SU-DHL-6 (cell line): ENCODE data around the gene EYA2.

Experiments used
- H2AFZ ChIP-seq: fragments of 200-600 bp; sonication (generic); 2 replicates; pipeline ENCODE4 v1.6.1; 2014; ENCODE audit warnings: low read depth, mild to moderate bottlenecking, moderate library complexity, mixed read lengths, antibody characterized with exemption, low read length; ENCODE audit not compliant: severe bottlenecking
- H3F3A ChIP-seq: fragments of 200-600 bp; shearing (Covaris generic); 2 replicates; pipeline ENCODE4 v1.6.0; 2016; ENCODE audit warnings: antibody characterized with exemption, mild to moderate bottlenecking; ENCODE audit not compliant: insufficient read depth
- H3K27ac ChIP-seq: fragments of 200-600 bp; sonication (generic); 2 replicates; pipeline ENCODE4 v1.5.1; 2016; ENCODE audit warnings: low read depth, mild to moderate bottlenecking, low read length, moderate library complexity, mixed read lengths
- H3K27me3 ChIP-seq: fragments of 200-600 bp; sonication (generic), shearing (Covaris generic); 2 replicates; pipeline ENCODE4 v1.6.0; 2014; ENCODE audit warnings: mild to moderate bottlenecking, low read length
- H3K36me3 ChIP-seq: fragments of 200-600 bp; sonication (generic); 2 replicates; pipeline ENCODE4 v1.6.1; 2014; ENCODE audit warnings: mild to moderate bottlenecking, low read length, mixed read lengths
- H3K4me2 ChIP-seq: fragments of 300-600, 200-600 bp; shearing (Covaris generic), sonication (generic); 2 replicates; pipeline ENCODE4 v1.6.0; 2014; ENCODE audit warnings: low read length, low read depth, mild to moderate bottlenecking; ENCODE audit not compliant: poor library complexity, severe bottlenecking
- H3K4me3 ChIP-seq: fragments of 200-600 bp; sonication (generic); 2 replicates; pipeline ENCODE4 v1.5.1; 2014; ENCODE audit warnings: antibody characterized with exemption, low read length, mild to moderate bottlenecking, mixed read lengths; ENCODE audit not compliant: insufficient read depth, poor library complexity, severe bottlenecking
- H3K79me2 ChIP-seq: fragments of 200-600 bp; sonication (generic); 2 replicates; pipeline ENCODE4 v1.6.1; 2014; ENCODE audit warnings: mild to moderate bottlenecking, low read length, moderate library complexity; ENCODE audit not compliant: insufficient read depth
- H3K9ac ChIP-seq: fragments of 200-600 bp; sonication (generic); 2 replicates; pipeline ENCODE4 v1.7.0; 2014; ENCODE audit warnings: mild to moderate bottlenecking, low read length
- H3K9me2 ChIP-seq: fragments of 200-600 bp; sonication (generic); replicated peaks from 2 replicates; pipeline ENCODE4 v1.6.1; 2014; ENCODE audit warnings: low read length; ENCODE audit not compliant: insufficient read depth
- H3K9me3 ChIP-seq: fragments of 200-600 bp; sonication (generic); 2 replicates; pipeline ENCODE4 v1.6.1; 2014; ENCODE audit warnings: low read length, mixed read lengths; ENCODE audit not compliant: insufficient read depth
- H4K20me1 ChIP-seq: fragments of 200-600 bp; sonication (generic); 2 replicates; pipeline ENCODE4 v1.6.1; 2014; ENCODE audit warnings: low read depth, mild to moderate bottlenecking, antibody characterized with exemption, low read length, moderate library complexity, mixed read lengths
- EZH2phosphoT487 ChIP-seq: fragments of 200-600 bp; sonication (generic), shearing (Covaris generic); conservative IDR thresholded peaks from 2 replicates; pipeline ENCODE4 v1.6.1; 2018; ENCODE audit warnings: mild to moderate bottlenecking, antibody characterized with exemption, low read length, moderate library complexity, mixed read lengths
- TF ChIP-seq, protein P1 (sequence below): fragments of 200-600 bp; sonication (generic); IDR thresholded peaks from one replicate; pipeline ENCODE4 v1.5.1; 2017; ENCODE audit warnings: antibody characterized with exemption, mild to moderate bottlenecking, low read length, moderate library complexity; ENCODE audit not compliant: insufficient read depth, poor library complexity, severe bottlenecking

Gene EYA2

DNA sequence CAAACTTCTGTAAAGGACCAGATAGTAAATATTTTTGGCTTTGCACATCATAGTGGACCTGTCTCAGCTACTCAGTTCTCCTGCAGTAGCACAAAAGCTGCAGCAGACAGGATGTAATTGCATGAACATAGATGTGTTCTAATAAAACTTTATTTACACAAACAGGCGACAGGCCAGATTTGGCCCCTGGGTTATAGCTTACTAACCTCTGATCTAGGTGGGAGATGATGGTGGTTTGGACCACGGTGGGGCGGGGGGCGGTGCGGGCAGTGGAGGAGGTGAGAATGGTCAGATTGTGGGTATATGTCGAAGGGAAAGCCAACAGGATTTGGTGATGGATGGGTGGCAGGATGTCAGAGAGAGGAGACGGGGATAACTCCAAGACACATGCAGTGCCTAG is 265.6 kb downstream of the EYA2 start:
- H2AFZ ChIP-seq: no peak overlapping the region
- no peak overlapping the region for H3K27ac ChIP-seq
- no peaks in the 10 kb centered on the region for H3K9me2 ChIP-seq
- H3K4me3 ChIP-seq: no peak overlapping the region
- H3F3A ChIP-seq: no peaks in the 10 kb centered on the region
- TF ChIP-seq, protein P1, sequence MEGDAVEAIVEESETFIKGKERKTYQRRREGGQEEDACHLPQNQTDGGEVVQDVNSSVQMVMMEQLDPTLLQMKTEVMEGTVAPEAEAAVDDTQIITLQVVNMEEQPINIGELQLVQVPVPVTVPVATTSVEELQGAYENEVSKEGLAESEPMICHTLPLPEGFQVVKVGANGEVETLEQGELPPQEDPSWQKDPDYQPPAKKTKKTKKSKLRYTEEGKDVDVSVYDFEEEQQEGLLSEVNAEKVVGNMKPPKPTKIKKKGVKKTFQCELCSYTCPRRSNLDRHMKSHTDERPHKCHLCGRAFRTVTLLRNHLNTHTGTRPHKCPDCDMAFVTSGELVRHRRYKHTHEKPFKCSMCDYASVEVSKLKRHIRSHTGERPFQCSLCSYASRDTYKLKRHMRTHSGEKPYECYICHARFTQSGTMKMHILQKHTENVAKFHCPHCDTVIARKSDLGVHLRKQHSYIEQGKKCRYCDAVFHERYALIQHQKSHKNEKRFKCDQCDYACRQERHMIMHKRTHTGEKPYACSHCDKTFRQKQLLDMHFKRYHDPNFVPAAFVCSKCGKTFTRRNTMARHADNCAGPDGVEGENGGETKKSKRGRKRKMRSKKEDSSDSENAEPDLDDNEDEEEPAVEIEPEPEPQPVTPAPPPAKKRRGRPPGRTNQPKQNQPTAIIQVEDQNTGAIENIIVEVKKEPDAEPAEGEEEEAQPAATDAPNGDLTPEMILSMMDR: no peak
- no peak for TF ChIP-seq EZH2phosphoT487
- H3K4me2 ChIP-seq: no peak overlapping the region
- no peaks in the 10 kb centered on the region for H3K27me3 ChIP-seq
- no peaks in the 10 kb centered on the region for H4K20me1 ChIP-seq
- no peaks in the 10 kb centered on the region for H3K9me3 ChIP-seq
- no peak overlapping the region for H3K9ac ChIP-seq
- H3K36me3 ChIP-seq: no peaks in the 10 kb centered on the region
- no peaks in the 10 kb centered on the region for H3K79me2 ChIP-seq

DNA sequence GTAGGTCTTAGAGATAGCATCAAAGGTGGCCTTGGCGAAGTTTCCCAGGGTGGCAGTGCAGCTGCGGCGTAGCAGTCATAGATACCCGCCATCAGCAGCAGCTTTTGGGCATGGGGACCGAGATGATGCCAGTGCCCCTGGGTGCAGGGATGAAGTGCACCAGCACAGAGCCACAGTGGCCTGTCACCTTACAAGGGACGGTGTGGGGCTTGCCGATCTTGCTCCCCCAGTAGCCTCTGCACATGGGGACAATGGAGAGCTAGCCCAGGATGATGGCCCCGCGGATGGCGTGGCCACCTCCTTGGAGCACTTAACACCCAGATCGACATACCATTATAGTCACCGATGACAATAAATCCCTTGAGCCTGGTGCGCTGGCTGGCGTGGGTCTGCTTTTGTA is 266.3 kb downstream of the EYA2 start:
- no peaks in the 10 kb centered on the region for H3K79me2 ChIP-seq
- TF ChIP-seq EZH2phosphoT487: no peak
- TF ChIP-seq, protein P1: no peak

DNA sequence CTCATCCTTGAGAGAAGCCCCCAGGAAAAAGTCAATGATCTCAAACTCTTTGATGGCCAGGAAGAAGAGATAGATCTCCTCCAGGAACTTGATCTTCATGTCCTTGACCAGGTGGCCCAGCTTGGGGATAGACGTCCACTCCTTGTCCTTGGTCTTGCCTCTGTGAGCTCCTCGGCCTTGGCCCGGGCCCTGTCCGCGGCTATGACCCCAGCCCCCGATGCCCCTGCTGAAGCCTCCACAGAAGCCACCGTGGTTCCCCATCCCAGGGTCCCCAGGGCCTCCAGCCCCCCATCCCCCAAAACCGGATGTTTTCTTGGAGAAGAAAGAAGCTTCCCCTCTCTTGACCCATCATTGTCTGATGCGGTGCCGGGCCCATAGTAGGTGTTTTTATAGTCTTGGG is 266.8 kb downstream of the EYA2 start:
- Histone ChIP-seq H3K27ac (no peak overlapping the region), H4K20me1 (no peaks in the 10 kb centered on the region)
- no peak for TF ChIP-seq EZH2phosphoT487
- TF ChIP-seq, protein P1: no peak

More for the DNA sequence above, 266.3 kb downstream of the EYA2 start:
- H3K9me3 ChIP-seq: no peaks in the 10 kb centered on the region
- no peaks in the 10 kb centered on the region for H3K9me2 ChIP-seq
- no peak overlapping the region for H3K27ac ChIP-seq
- H4K20me1 ChIP-seq: no peaks in the 10 kb centered on the region
- H3K4me3 ChIP-seq: no peak overlapping the region
- no peaks in the 10 kb centered on the region for H3K27me3 ChIP-seq
- no peaks in the 10 kb centered on the region for H3K36me3 ChIP-seq
- H3F3A ChIP-seq: no peaks in the 10 kb centered on the region
- H3K9ac ChIP-seq: no peak overlapping the region
- no peak overlapping the region for H2AFZ ChIP-seq
- no peak overlapping the region for H3K4me2 ChIP-seq

DNA sequence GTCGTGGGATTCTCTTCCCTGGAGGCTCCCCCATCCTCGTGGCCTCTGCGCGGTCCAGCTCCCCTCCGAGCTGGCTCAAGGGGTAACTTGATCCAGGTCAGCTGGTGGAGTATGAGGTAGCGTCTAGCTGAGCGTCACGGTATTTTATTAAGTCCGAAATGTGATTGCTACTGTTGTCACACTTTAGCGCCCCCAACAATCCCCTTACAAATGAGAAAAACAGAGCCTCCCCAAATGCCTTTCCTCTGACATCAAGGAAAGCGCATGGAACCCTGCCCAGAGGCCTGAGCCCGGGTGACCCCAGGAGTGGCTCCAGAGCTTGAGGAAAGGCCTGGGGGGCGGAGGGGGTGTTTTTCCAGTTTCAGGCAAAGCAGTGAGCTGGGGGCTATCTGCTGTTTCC is 269.5 kb downstream of the EYA2 start:
- Histone ChIP-seq H3K36me3 (no peaks in the 10 kb centered on the region), H3K27me3 (no peaks in the 10 kb centered on the region), H3K4me3 (no peak overlapping the region), H3F3A (no peaks in the 10 kb centered on the region), H3K4me2 (no peak overlapping the region), H3K27ac (no peak overlapping the region), H4K20me1 (no peaks in the 10 kb centered on the region), H3K9me2 (no peaks in the 10 kb centered on the region), H3K79me2 (no peaks in the 10 kb centered on the region), H3K9me3 (no peaks in the 10 kb centered on the region), H2AFZ (no peak overlapping the region), H3K9ac (no peak overlapping the region)
- TF ChIP-seq, protein P1: no peak
- no peak for TF ChIP-seq EZH2phosphoT487

More for the DNA sequence above, 266.8 kb downstream of the EYA2 start:
- Histone ChIP-seq H3K4me3 (no peak overlapping the region), H3K79me2 (no peaks in the 10 kb centered on the region), H3K27me3 (no peaks in the 10 kb centered on the region), H3K4me2 (no peak overlapping the region), H3F3A (no peaks in the 10 kb centered on the region), H3K9me2 (no peaks in the 10 kb centered on the region), H3K36me3 (no peaks in the 10 kb centered on the region), H3K9ac (no peak overlapping the region), H3K9me3 (no peaks in the 10 kb centered on the region), H2AFZ (no peak overlapping the region)
